Measurements from ENCODE around the gene PSMB11. TPM values are rescaled to one million over a fixed set of nuclear protein-coding genes. Genes with fewer than 3 reads are reported as not detected.

Gene PSMB11
- total RNA-seq, 3 donors from 2014 or later: not detected

- H3K36me3 ChIP-seq (ENCODE audit: low read depth): peaks cover 21% of the 10 kb centered on the region
- DNase-seq (no peak), ATAC-seq (no peak)
- no peaks in the 10 kb centered on the region for H3K9me3 ChIP-seq
- no peak for TF ChIP-seq CTCF (IDR thresholded peaks at IDR 0.05)
- intact Hi-C loops (cut with DNase I, micrococcal nuclease): no loop called here
- H3K4me1 ChIP-seq (ENCODE audit: low read depth): peaks cover under 1% of the 10 kb centered on the region
- H3K4me3 ChIP-seq: no peak overlapping the region
Observed at GRCh38 chr14:23062002-23062401, 20.0 kb downstream of the PSMB11 start.

GRCh38 chr14:23063601-23064000, 21.6 kb downstream of the PSMB11 start:
- intact Hi-C loops (cut with DNase I, micrococcal nuclease): no loop called here

GRCh38 chr14:23066368-23066767, 24.4 kb downstream of the PSMB11 start:
- Histone ChIP-seq H3K4me3 (no peak overlapping the region), H3K36me3 (ENCODE audit: low read depth) (peaks cover 20% of the 10 kb centered on the region), H3K9me3 (no peaks in the 10 kb centered on the region), H3K4me1 (ENCODE audit: low read depth) (peaks cover 11% of the 10 kb centered on the region)
- no peak for DNase-seq
- ATAC-seq: no peak
- TF ChIP-seq CTCF (IDR thresholded peaks at IDR 0.05): no peak
- intact Hi-C loops (cut with DNase I, micrococcal nuclease): no loop called here

More at GRCh38 chr14:23063601-23064000, 21.6 kb downstream of the PSMB11 start:
- Histone ChIP-seq H3K4me1 (ENCODE audit: low read depth) (peaks cover under 1% of the 10 kb centered on the region), H3K9me3 (no peaks in the 10 kb centered on the region), H3K36me3 (ENCODE audit: low read depth) (peaks cover 29% of the 10 kb centered on the region), H3K4me3 (no peak overlapping the region)
- DNase-seq (no peak), ATAC-seq (no peak)
- no peak for TF ChIP-seq CTCF (IDR thresholded peaks at IDR 0.05)

- peaks cover 18% of the 10 kb centered on the region for H3K4me1 ChIP-seq (ENCODE audit: low read depth)
Observed at GRCh38 chr14:23066855-23067744, 25.1 kb downstream of the PSMB11 start.

More at GRCh38 chr14:23066855-23067744, 25.1 kb downstream of the PSMB11 start:
- peaks cover 20% of the 10 kb centered on the region for H3K36me3 ChIP-seq (ENCODE audit: low read depth)
- H3K9me3 ChIP-seq: no peaks in the 10 kb centered on the region
- DNase-seq (no peak), ATAC-seq (no peak)
- intact Hi-C loops (cut with DNase I, micrococcal nuclease): no loop called here
- no peak for TF ChIP-seq CTCF (IDR thresholded peaks at IDR 0.05)
- no peak overlapping the region for H3K4me3 ChIP-seq
